ENCODE results near the gene GPR173.

GRCh38 chrX:53028678-53029077, 19.9 kb upstream of the GPR173 start:
- TF ChIP-seq CTCF (IDR thresholded peaks at IDR 0.05) (no peak), POLR2A (IDR thresholded peaks at IDR 0.05) (no peak), POLR2AphosphoS5 (IDR thresholded peaks at IDR 0.05) (no peak), EP300 (IDR thresholded peaks at IDR 0.05) (no peak)
